Ishikawa (cell line): ENCODE results near the gene ANAPC5.

Source experiments
- CEBPB ChIP-seq: IDR thresholded peaks from 2 replicates; pipeline ENCODE4 v1.6.1; 2012
- EGR1 ChIP-seq: IDR thresholded peaks from 2 replicates; pipeline ENCODE4 v1.6.1; 2012
- EP300 ChIP-seq: IDR thresholded peaks from 2 replicates; pipeline ENCODE4 v1.6.1; 2012; ENCODE audit warnings: borderline replicate concordance
- FOXM1 ChIP-seq: IDR thresholded peaks from 2 replicates; pipeline ENCODE4 v1.6.1; 2012; ENCODE audit warnings: low read depth, borderline replicate concordance
- RAD21 ChIP-seq: IDR thresholded peaks from 2 replicates; pipeline ENCODE4 v1.6.1; 2012; ENCODE audit warnings: low read depth
- TAF1 ChIP-seq: IDR thresholded peaks from 2 replicates; pipeline ENCODE4 v1.6.1; 2012; ENCODE audit warnings: low read depth, mild to moderate bottlenecking
- TCF12 ChIP-seq: IDR thresholded peaks from 2 replicates; pipeline ENCODE4 v1.6.1; 2012; ENCODE audit warnings: low read depth
- TEAD4 ChIP-seq: IDR thresholded peaks from 2 replicates; pipeline ENCODE4 v1.6.1; 2012
- YY1 ChIP-seq: IDR thresholded peaks from 2 replicates; pipeline ENCODE4 v1.6.1; 2012; ENCODE audit warnings: low read depth
- TF ChIP-seq, protein P1 (sequence below): IDR thresholded peaks from 2 replicates; pipeline ENCODE4 v1.6.1; 2012; ENCODE audit warnings: low read depth, mild to moderate bottlenecking
- TF ChIP-seq, protein P2 (sequence below): IDR thresholded peaks from 2 replicates; pipeline ENCODE4 v1.6.1; 2012

DNA sequence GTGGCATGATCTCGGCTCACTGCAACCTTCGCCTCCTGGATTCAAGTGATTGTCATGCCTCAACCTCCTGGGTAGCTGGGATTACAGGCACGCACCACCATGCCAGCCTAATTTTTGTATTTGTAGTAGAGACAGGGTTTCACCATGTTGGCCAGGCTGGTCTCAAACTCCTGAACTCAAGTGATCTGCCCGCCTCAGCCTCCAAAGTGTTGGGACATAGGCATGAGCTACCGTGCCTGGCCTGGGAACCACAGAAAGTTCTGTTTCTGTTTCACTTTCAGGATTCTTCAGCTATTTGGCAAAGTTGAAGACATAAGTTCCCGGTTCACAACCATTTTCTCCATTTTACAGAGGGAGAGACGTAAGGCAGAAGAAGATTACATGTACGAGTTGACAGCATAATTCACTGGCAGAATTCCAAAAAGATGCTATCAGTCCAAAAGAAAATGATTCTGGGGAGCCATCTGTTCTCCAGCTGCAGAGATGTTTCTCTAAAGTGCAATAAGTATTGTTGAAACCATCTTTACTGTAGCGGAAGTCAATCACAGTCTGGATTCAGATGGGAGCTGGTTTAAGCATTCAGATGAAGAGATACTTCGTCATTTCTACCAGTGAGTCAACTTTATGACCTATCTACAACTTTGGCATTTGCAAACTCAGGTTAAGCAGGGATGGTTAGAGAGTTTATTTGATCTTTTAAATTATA lies 39.6 kb upstream of the ANAPC5 start:
- TF ChIP-seq CEBPB (no peak), TCF12 (no peak), TAF1 (no peak), RAD21 (no peak), EP300 (no peak), EGR1 (no peak), FOXM1 (no peak), TEAD4 (no peak), YY1 (no peak)
- TF ChIP-seq, protein P1, sequence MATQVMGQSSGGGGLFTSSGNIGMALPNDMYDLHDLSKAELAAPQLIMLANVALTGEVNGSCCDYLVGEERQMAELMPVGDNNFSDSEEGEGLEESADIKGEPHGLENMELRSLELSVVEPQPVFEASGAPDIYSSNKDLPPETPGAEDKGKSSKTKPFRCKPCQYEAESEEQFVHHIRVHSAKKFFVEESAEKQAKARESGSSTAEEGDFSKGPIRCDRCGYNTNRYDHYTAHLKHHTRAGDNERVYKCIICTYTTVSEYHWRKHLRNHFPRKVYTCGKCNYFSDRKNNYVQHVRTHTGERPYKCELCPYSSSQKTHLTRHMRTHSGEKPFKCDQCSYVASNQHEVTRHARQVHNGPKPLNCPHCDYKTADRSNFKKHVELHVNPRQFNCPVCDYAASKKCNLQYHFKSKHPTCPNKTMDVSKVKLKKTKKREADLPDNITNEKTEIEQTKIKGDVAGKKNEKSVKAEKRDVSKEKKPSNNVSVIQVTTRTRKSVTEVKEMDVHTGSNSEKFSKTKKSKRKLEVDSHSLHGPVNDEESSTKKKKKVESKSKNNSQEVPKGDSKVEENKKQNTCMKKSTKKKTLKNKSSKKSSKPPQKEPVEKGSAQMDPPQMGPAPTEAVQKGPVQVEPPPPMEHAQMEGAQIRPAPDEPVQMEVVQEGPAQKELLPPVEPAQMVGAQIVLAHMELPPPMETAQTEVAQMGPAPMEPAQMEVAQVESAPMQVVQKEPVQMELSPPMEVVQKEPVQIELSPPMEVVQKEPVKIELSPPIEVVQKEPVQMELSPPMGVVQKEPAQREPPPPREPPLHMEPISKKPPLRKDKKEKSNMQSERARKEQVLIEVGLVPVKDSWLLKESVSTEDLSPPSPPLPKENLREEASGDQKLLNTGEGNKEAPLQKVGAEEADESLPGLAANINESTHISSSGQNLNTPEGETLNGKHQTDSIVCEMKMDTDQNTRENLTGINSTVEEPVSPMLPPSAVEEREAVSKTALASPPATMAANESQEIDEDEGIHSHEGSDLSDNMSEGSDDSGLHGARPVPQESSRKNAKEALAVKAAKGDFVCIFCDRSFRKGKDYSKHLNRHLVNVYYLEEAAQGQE: no peak
- TF ChIP-seq, protein P2, sequence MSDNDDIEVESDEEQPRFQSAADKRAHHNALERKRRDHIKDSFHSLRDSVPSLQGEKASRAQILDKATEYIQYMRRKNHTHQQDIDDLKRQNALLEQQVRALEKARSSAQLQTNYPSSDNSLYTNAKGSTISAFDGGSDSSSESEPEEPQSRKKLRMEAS: no peak
